GM18517 (cell line): Measurements from ENCODE around the gene IVL.

Experiments
- ATAC-seq: cut with Tn5 transposase; IDR thresholded peaks from one replicate; pipeline ENCODE4 v1.9.1; 2021; ENCODE audit warnings: mild to moderate bottlenecking, moderate library complexity; ENCODE audit not compliant: unreplicated experiment

IVL gene

DNA sequence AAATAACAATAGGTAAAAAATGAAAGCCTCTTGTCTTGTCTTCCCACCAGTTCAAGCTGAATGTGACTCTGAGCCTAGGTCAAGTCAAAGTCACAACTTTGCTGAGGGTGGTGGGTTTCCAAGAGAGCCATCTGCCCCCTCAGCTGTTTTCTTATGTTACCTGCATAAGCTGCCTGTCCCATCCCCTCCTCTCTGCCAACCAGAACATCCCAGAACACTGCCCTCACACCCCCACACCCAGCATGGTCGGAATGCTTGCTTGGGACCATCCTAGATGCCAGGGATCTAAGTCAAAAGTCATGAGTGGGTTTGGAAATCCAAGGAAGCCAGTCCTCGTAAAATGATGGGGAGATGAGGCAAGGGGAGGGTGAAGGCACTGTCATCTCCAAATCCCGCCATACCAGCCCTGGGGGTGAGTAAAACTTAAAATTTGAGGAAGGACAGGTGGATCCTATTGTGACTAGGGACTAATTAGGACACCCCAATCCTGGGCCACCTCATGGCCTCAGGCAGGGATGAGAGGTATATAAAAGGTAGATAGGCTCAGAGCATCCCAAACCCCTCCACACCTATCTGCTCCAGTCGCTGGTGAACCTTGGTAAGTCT, 38.4 kb downstream of the IVL start, which contains the start of gene SPRR5:
SPRR5 (plus strand) TSS at position 556 of the 606 bp plus-strand sequence. CDS start 1,349 bp downstream, outside the sequence.
- ATAC-seq, result no peak

GRCh38 chr1:152951711-152952110, 43.4 kb downstream of the IVL start:
- no peak for ATAC-seq

- ATAC-seq, result no peak
Measured at GRCh38 chr1:152953761-152954160, 45.4 kb downstream of the IVL start.

- ATAC-seq, result no peak
Measured at GRCh38 chr1:152954436-152954835, 46.1 kb downstream of the IVL start.

DNA sequence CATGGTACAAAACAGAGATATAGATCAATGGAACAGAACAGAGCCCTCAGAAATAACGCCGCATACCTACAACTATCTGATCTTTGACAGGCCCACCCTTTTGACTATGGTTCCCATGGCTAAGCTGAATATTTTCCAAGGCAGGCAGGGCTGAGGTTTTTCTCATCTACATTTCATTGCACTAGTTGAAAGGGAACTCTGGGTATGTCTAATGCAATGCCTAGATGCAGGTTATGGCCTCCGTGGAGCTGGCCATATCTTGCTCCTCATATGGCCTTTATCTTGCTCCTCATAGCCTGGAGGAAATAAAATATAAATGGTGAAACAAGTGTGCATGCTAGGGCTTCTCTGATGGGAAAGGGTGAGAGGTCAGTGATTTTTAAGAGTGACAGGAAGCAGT, 49.2 kb downstream of the IVL start:
- no peak for ATAC-seq

DNA sequence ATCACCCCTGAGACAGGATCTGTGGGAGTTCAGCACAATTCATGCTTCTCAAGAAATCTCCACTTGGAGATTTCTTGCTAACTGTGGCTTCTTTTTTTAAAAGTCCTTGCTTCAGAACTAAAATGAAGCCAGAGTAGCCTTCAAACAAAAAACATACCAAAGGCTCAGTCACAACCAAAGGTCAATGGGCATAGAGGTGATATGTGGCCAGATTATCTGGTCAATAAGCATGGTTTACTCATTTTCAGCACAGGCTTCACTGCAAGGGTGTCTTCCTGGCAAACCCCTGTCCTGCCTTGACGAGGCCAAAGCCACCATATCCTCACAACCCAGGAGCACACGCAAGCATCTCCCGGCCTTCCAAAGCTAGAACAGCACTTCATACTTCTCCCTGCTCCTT, 50.9 kb downstream of the IVL start:
- no peak for ATAC-seq

- ATAC-seq, result no peak
Measured at GRCh38 chr1:152959801-152960451, 51.6 kb downstream of the IVL start.

DNA sequence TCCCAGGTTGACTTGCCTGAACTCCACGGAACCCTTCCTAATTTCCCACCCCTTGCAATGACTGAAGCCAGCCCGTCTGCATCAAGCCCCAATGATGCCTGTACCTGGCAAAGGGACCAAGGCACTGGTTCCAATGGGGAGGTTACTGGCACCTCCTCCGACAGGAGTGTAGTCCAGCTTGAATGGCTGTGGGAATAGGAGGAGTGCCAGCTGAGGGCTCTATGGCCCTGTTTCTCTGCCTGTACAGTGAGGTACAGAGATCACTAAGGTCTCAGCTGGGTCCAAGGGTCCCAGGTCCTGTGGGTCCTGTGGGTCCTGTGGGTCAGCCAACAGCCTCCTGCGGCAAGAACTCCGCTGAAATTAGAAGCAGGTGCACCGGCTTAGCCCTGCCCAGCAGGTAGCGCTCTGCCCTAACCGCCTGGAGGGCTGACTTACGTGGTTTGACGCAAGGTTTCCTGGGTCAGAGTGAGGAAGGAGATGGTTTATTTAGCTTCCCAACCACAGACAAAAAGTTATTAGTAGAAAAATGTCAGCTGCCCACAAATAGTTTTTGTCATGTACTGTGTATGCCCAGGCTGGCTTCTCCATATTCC, 52.2 kb downstream of the IVL start:
- ATAC-seq, result no peak
